WTC11 (cell line): ENCODE results near the gene CHCHD2. TPM values are rescaled to one million over a fixed set of nuclear protein-coding genes. Genes with fewer than 3 reads are reported as not detected.
"Not testable (repeated sequence)": the region's sequence is repeated elsewhere in the genome, so short reads cannot be mapped to it uniquely, and the experiment has no call there.

Experiments
- ATAC-seq: fragments of 200-7000 bp; cut with Tn5 transposase; 2 replicates; pipeline ENCODE4 v1.10.0; 2021; ENCODE audit warnings: mild to moderate bottlenecking, moderate library complexity
- Bru-seq: library from RNA; stranded (reverse); fragments of 400-500 nt; gene quantifications from one replicate; lab custom pipeline; 2021; lab: Mats Ljungman, UMichigan
- CTCF ChIA-PET: fragments of 300-600 bp; sonication (Branson Sonifier 250); formaldehyde crosslinking; loops from one replicate; lab custom pipeline; 2021; ENCODE audit warnings: antibody characterized with exemption; lab: Charles Lee
- POLR2A ChIA-PET: fragments of 350-600 bp; sonication (Branson Sonifier 250); formaldehyde crosslinking; loops from one replicate; lab custom pipeline; 2021; ENCODE audit warnings: antibody characterized with exemption; lab: Charles Lee
- DNase-seq: peaks from one replicate; pipeline ENCODE4 v3.0.0; 2021; ENCODE audit warnings: low spot score
- H3K27ac Mint-ChIP-seq: 2 replicates; pipeline ENCODE4 v1.8.0; 2021; ENCODE audit warnings: mixed read lengths
- H3K27me3 Mint-ChIP-seq: 2 replicates; pipeline ENCODE4 v1.8.0; 2021; ENCODE audit warnings: low read depth, mild to moderate bottlenecking, moderate library complexity, mixed read lengths
- H3K36me3 Mint-ChIP-seq: 2 replicates; pipeline ENCODE4 v1.8.0; 2021; ENCODE audit warnings: mixed read lengths
- H3K4me1 Mint-ChIP-seq: 2 replicates; pipeline ENCODE4 v1.8.0; 2022; ENCODE audit warnings: mixed read lengths
- H3K4me3 Mint-ChIP-seq: 2 replicates; pipeline ENCODE4 v1.8.0; 2021; ENCODE audit warnings: mild to moderate bottlenecking, moderate library complexity, mixed read lengths
- H3K9me3 Mint-ChIP-seq: 2 replicates; pipeline ENCODE4 v1.8.0; 2021; ENCODE audit warnings: mixed read lengths
- ATF3 ChIP-seq: sonication (generic); formaldehyde crosslinking; conservative IDR thresholded peaks from 2 replicates; pipeline ENCODE4 v1.8.1; 2022; ENCODE audit warnings: mild to moderate bottlenecking, missing genetic modification reagents
- CREB1 ChIP-seq: sonication (generic); formaldehyde crosslinking; IDR thresholded peaks from 2 replicates; pipeline ENCODE4 v1.8.0; 2023; ENCODE audit warnings: mild to moderate bottlenecking, missing genetic modification reagents
- FOXK1 ChIP-seq: sonication (generic); formaldehyde crosslinking; IDR thresholded peaks from 2 replicates; pipeline ENCODE4 v1.8.0; 2022; ENCODE audit warnings: mild to moderate bottlenecking, moderate library complexity, missing genetic modification reagents
- FOXP1 ChIP-seq: sonication (generic); formaldehyde crosslinking; IDR thresholded peaks from 2 replicates; pipeline ENCODE4 v1.8.0; 2022; ENCODE audit warnings: missing genetic modification reagents, mild to moderate bottlenecking, moderate library complexity, borderline replicate concordance
- GABPB1 ChIP-seq: sonication (generic); formaldehyde crosslinking; IDR thresholded peaks from 2 replicates; pipeline ENCODE4 v1.8.1; 2023; ENCODE audit warnings: mild to moderate bottlenecking, missing genetic modification reagents
- HMGA2 ChIP-seq: fragments of 250-450 bp; sonication (Bioruptor Pico); IDR thresholded peaks from 2 replicates; pipeline ENCODE4 v1.4.0; 2021; ENCODE audit warnings: mild to moderate bottlenecking, moderate library complexity
- IRF1 ChIP-seq: sonication (generic); formaldehyde crosslinking; IDR thresholded peaks from 2 replicates; pipeline ENCODE4 v1.8.0; 2023; ENCODE audit warnings: missing genetic modification reagents
- MXD4 ChIP-seq: fragments of 250-450 bp; sonication (Bioruptor Pico); IDR thresholded peaks from 2 replicates; pipeline ENCODE4 v1.8.0; 2021; ENCODE audit warnings: mild to moderate bottlenecking, moderate library complexity, borderline replicate concordance
- MYBL2 ChIP-seq: sonication (generic); formaldehyde crosslinking; IDR thresholded peaks from 2 replicates; pipeline ENCODE4 v1.8.1; 2023; ENCODE audit warnings: mild to moderate bottlenecking, moderate library complexity, missing genetic modification reagents
- NFATC4 ChIP-seq: fragments of 250-450 bp; sonication (Bioruptor Pico); IDR thresholded peaks from 2 replicates; pipeline ENCODE4 v1.9.0; 2021; ENCODE audit warnings: mild to moderate bottlenecking
- NFYB ChIP-seq: sonication (generic); formaldehyde crosslinking; conservative IDR thresholded peaks from 2 replicates; pipeline ENCODE4 v1.8.0; 2022; ENCODE audit warnings: low read depth, missing genetic modification reagents
- NR2C2 ChIP-seq: sonication (generic); formaldehyde crosslinking; IDR thresholded peaks from 2 replicates; pipeline ENCODE4 v1.8.0; 2022; ENCODE audit warnings: mild to moderate bottlenecking, missing genetic modification reagents
- NR3C1 ChIP-seq: sonication (generic); formaldehyde crosslinking; conservative IDR thresholded peaks from 2 replicates; pipeline ENCODE4 v1.8.1; 2023; ENCODE audit warnings: low read depth, mild to moderate bottlenecking, missing genetic modification reagents
- PREB ChIP-seq: sonication (generic); formaldehyde crosslinking; IDR thresholded peaks from 2 replicates; pipeline ENCODE4 v1.8.1; 2022; ENCODE audit warnings: mild to moderate bottlenecking, missing genetic modification reagents, moderate library complexity, borderline replicate concordance
- SMAD3 ChIP-seq: sonication (generic); formaldehyde crosslinking; IDR thresholded peaks from 2 replicates; pipeline ENCODE4 v1.8.0; 2022; ENCODE audit warnings: missing genetic modification reagents, mild to moderate bottlenecking, borderline replicate concordance
- SOX15 ChIP-seq: fragments of 250-450 bp; sonication (Bioruptor Pico); IDR thresholded peaks from 2 replicates; pipeline ENCODE4 v1.9.0; 2021; ENCODE audit warnings: mild to moderate bottlenecking
- TEAD1 ChIP-seq: sonication (generic); formaldehyde crosslinking; IDR thresholded peaks from 2 replicates; pipeline ENCODE4 v1.8.0; 2022; ENCODE audit warnings: mild to moderate bottlenecking, missing genetic modification reagents
- ZNF396 ChIP-seq: fragments of 250-450 bp; sonication (Bioruptor Pico); IDR thresholded peaks from 2 replicates; pipeline ENCODE4 v1.8.0; 2021; ENCODE audit warnings: mild to moderate bottlenecking, moderate library complexity, borderline replicate concordance
- ZNF512 ChIP-seq: sonication (generic); formaldehyde crosslinking; IDR thresholded peaks from 2 replicates; pipeline ENCODE4 v1.8.1; 2022; ENCODE audit warnings: missing genetic modification reagents, borderline replicate concordance
- ZNF671 ChIP-seq: fragments of 250-450 bp; sonication (Bioruptor Pico); IDR thresholded peaks from 2 replicates; pipeline ENCODE4 v1.8.0; 2021; ENCODE audit warnings: mild to moderate bottlenecking
- long read RNA-seq, 3 experiments: library from RNA in 1 of 3; library from capped mRNA in 1 of 3; library from polyadenylated mRNA in 1 of 3; unstranded in 2 of 3; stranded (forward) in 1 of 3; transcript quantifications; one replicate each; pipeline ENCODE4 v2.0.0, GENCODE V29; 2021
- total RNA-seq: library from RNA; stranded (reverse); gene quantifications from 3 replicates; pipeline ENCODE4 v1.2.3, GENCODE V29; 2021

Gene CHCHD2
- total RNA-seq (2.2 to 2.4 TPM (median 2.2 TPM) in 3 replicates), Bru-seq, nascent RNA (not detected)
- long read RNA-seq, experiment 1 = 0 reads
- long read RNA-seq, experiment 2 = 0 reads
- long read RNA-seq, experiment 3, partial matches to known transcripts = 0 of 1 reads
- long read RNA-seq, experiment 3, other reads (novel, unspliced or antisense) = 0 of 1 reads

GRCh38 chr7:56106108-56107073 is at the start of gene CHCHD2:
TSS of gene CHCHD2 (minus strand) at chr7:56106476. CDS start at chr7:56106413, 63 bp downstream.
- H3K4me1 Mint-ChIP-seq = no peaks in the 10 kb centered on the region
- DNase-seq (no peak), ATAC-seq (no peak)
- H3K4me3 Mint-ChIP-seq = no peak within 1 kb of the TSS
- TF ChIP-seq PREB (no peak), GABPB1 (CRISPR knock-in tag) (peak; percentile 62)
- H3K9me3 Mint-ChIP-seq = peaks cover 60% of the 10 kb centered on the region
- no peak within 1 kb of the TSS for H3K27ac Mint-ChIP-seq
- ChIA-PET POLR2A (no interaction called here), CTCF (no interaction called here)
- peaks cover 53% of the 10 kb centered on the region for H3K36me3 Mint-ChIP-seq
- H3K27me3 Mint-ChIP-seq = peaks cover 2% of the 10 kb centered on the region; the same call in 1 of the 2 replicates

- CTCF ChIA-PET, H3K4me1 Mint-ChIP-seq, H3K4me3 Mint-ChIP-seq, DNase-seq, H3K27ac Mint-ChIP-seq, ATAC-seq, H3K27me3 Mint-ChIP-seq, POLR2A ChIA-PET: not testable (repeated sequence)
- H3K36me3 Mint-ChIP-seq = peaks cover 50% of the 10 kb centered on the region
- H3K9me3 Mint-ChIP-seq = peaks cover 60% of the 10 kb centered on the region
Observed at GRCh38 chr7:56131062-56131461, 24.8 kb upstream of the CHCHD2 start.

GRCh38 chr7:56127241-56127975 is 21.1 kb upstream of the CHCHD2 start:
- Mint-ChIP-seq H3K36me3 (peaks cover 46% of the 10 kb centered on the region), H3K27ac (no peak overlapping the region), H3K4me1 (no peaks in the 10 kb centered on the region), H3K27me3 (peaks cover 6% of the 10 kb centered on the region), H3K4me3 (no peak overlapping the region)
- no peak for DNase-seq
- CTCF ChIA-PET = no interaction called here
- POLR2A ChIA-PET = interaction anchor here (0.7 kb wide), 1 partner anchor 76 kb away, joined by 5 read pairs; the partner anchor contains the start of gene PSPH
- TF ChIP-seq ATF3 (CRISPR knock-in tag) (no peak), IRF1 (CRISPR knock-in tag) (no peak), SOX15 (no peak), NR3C1 (CRISPR knock-in tag) (no peak), HMGA2 (CRISPR knock-in tag) (no peak), CREB1 (CRISPR knock-in tag) (no peak), MXD4 (CRISPR knock-in tag) (no peak), ZNF671 (CRISPR knock-in tag) (no peak), FOXP1 (no peak)
- TF ChIP-seq, all 79 proteins: peak for 0
- H3K9me3 Mint-ChIP-seq = peaks cover 62% of the 10 kb centered on the region
- ATAC-seq = no peak

- no peak for ATAC-seq
- no peak for DNase-seq
- ChIA-PET POLR2A (no interaction called here), CTCF (no interaction called here)
- no peaks in the 10 kb centered on the region for H3K4me1 Mint-ChIP-seq
- H3K4me3 Mint-ChIP-seq = no peak overlapping the region
- H3K9me3 Mint-ChIP-seq = peaks cover 56% of the 10 kb centered on the region
- H3K27me3 Mint-ChIP-seq = peaks cover 6% of the 10 kb centered on the region
- no peak overlapping the region for H3K27ac Mint-ChIP-seq
- peaks cover 48% of the 10 kb centered on the region for H3K36me3 Mint-ChIP-seq
- TF ChIP-seq NFYB (CRISPR knock-in tag) (no peak), ZNF396 (CRISPR knock-in tag) (no peak), ZNF512 (CRISPR knock-in tag) (no peak), PREB (no peak), NFATC4 (CRISPR knock-in tag) (no peak), SMAD3 (CRISPR knock-in tag) (no peak), NR2C2 (no peak), FOXK1 (CRISPR knock-in tag) (no peak), MYBL2 (CRISPR knock-in tag) (no peak), TEAD1 (CRISPR knock-in tag) (no peak)
Observed at GRCh38 chr7:56125831-56126230, 19.6 kb upstream of the CHCHD2 start.
